Activated naive CD4-positive, alpha-beta T cell treated with anti-CD3 and anti-CD28 coated beads, Interleukin-2, amount 10 ng/mL, durations not matched to agents 7 days and 5 days (primary cell): Measurements from ENCODE around the gene STON2.
"Not testable (repeated sequence)": the region's sequence is repeated elsewhere in the genome, so short reads cannot be mapped to it uniquely, and the experiment has no call there.

Source experiments
- CTCF ChIA-PET: fragments of 350-600 bp; sonication (Branson Sonifier 250); formaldehyde crosslinking; loops from one replicate; lab custom pipeline; 2021; ENCODE audit warnings: antibody characterized with exemption; lab: Charles Lee
- DNase-seq: peaks from one replicate; pipeline ENCODE4 v3.0.0-alpha.2; 2020
- H3K27ac Mint-ChIP-seq: one replicate; pipeline ENCODE4 v1.8.0; 2021; ENCODE audit warnings: mild to moderate bottlenecking, moderate library complexity, mixed read lengths
- H3K27me3 Mint-ChIP-seq: one replicate; pipeline ENCODE4 v1.8.0; 2021; ENCODE audit warnings: mild to moderate bottlenecking, mixed read lengths
- H3K36me3 Mint-ChIP-seq: one replicate; pipeline ENCODE4 v1.8.0; 2021; ENCODE audit warnings: mixed read lengths
- H3K4me1 Mint-ChIP-seq: one replicate; pipeline ENCODE4 v1.8.0; 2021; ENCODE audit warnings: mixed read lengths
- H3K4me3 Mint-ChIP-seq: one replicate; pipeline ENCODE4 v1.8.0; 2021; ENCODE audit warnings: mild to moderate bottlenecking, moderate library complexity, mixed read lengths
- H3K9me3 Mint-ChIP-seq: one replicate; pipeline ENCODE4 v1.8.0; 2021; ENCODE audit warnings: mixed read lengths

STON2 gene

DNA sequence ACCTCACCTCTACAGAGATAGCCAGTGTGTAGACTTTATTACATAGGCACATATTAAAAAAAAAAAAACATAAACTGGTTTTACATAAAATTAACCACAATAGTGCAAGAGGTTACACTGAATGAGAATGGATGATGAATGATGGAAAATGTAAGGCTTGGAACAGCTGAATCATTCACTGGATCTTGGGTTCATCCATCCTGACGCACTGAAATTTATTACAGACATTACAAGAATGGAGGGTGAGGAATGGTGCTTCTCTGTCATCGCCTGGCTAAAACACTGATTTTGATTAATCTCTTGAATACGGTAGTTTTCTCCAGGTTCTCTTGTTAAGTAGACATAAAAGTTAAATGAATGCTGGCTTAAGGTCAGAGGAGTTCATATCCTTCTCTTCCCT, 139.4 kb downstream of the STON2 start:
- H3K27ac Mint-ChIP-seq, result no peak overlapping the region
- peaks cover 21% of the 10 kb centered on the region for H3K27me3 Mint-ChIP-seq
- no peaks in the 10 kb centered on the region for H3K9me3 Mint-ChIP-seq
- CTCF ChIA-PET, result interaction anchor here (2.3 kb wide), 1 partner anchor 193 kb away, joined by 6 read pairs; no protein-coding TSS in a partner anchor
- no peaks in the 10 kb centered on the region for H3K36me3 Mint-ChIP-seq
- no peaks in the 10 kb centered on the region for H3K4me1 Mint-ChIP-seq
- DNase-seq, result no peak
- H3K4me3 Mint-ChIP-seq, result no peak overlapping the region

DNA sequence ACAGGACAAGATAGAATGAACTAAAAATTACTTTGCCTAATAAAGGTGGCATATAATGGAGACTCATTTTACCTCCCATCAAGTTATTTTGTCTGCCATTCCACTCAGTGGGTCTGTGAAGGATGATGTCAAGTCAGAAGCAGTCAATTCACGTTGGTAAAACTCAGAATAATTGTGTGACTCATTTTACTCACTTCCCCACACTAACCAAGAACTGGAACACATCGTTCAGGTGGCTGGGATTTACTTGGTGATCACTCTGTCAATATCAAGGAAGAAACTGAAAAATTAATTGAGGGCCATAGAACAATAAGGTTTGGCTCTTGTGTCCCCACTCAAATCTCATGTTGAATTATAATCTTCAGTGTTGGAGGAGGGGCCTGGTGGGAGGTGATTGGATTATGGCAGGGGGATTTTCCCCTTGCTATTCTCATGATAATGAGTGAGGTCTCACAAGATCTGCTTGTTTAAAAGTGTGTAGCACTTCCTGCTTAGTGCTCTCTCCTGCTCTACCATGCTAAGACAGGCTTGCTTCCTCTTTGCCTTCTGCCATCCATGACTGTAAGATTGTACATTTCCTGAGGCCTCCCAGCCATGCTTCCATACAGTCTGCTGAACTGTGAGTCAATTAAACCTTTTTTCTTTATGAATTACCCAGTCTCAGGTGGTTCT, 143.7 kb downstream of the STON2 start:
- no peak overlapping the region for H3K27ac Mint-ChIP-seq
- H3K4me3 Mint-ChIP-seq, result no peak overlapping the region
- DNase-seq, result no peak
- no peaks in the 10 kb centered on the region for H3K4me1 Mint-ChIP-seq
- H3K27me3 Mint-ChIP-seq, result peaks cover 20% of the 10 kb centered on the region
- no peaks in the 10 kb centered on the region for H3K9me3 Mint-ChIP-seq
- CTCF ChIA-PET, result no interaction called here
- H3K36me3 Mint-ChIP-seq, result no peaks in the 10 kb centered on the region

DNA sequence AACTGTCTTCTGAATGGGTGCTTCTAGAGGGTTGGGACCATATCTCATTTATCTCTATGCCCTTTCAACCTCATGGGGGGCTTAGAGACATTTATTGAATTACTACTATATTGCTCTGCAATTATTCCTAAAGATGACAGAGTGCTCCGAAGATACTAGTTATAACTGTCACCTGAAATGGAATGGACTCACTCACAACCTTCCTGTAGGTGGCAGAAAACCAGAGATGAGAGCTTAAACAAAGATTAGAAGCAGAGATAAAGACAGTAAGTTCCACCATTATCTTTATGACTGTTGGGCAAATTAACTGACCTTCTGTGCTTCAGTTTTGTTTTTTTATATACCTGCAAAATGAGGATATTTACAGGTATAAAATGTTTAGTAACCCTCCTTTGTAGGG, 147.8 kb downstream of the STON2 start:
- CTCF ChIA-PET, result interaction anchor here (0.6 to 0.8 kb wide), 2 partner anchors 212 to 1812 kb away, joined by 3 read pairs; no protein-coding TSS in a partner anchor
- H3K4me3 Mint-ChIP-seq, result no peak overlapping the region
- no peak for DNase-seq
- peaks cover 10% of the 10 kb centered on the region for H3K27me3 Mint-ChIP-seq
- no peaks in the 10 kb centered on the region for H3K9me3 Mint-ChIP-seq
- H3K4me1 Mint-ChIP-seq, result no peaks in the 10 kb centered on the region
- no peaks in the 10 kb centered on the region for H3K36me3 Mint-ChIP-seq
- no peak overlapping the region for H3K27ac Mint-ChIP-seq

DNA sequence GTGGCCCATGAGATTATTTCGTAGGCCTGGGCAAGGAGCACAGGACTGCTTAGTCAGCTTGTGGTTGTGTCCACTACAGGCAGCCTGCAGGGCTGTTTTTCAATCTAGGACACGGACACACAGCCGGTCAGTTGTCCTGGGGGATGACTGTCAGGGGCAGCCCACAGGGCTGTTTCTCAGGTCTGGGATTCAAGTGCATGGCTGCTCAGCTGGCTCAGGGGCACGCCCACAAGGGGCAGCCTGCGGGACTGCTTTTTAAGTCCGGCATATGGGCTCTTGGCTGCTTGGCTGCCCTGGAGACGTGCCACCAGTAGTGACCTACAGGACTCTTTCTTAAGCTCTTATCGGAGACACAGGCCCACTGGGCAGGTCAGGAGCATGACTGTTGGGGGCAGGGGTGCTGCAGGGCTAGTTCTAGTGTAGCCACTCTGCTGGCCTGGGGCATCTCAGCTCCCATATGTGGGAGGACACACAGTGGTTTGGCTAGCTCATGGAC, 152.8 kb downstream of the STON2 start:
- Mint-ChIP-seq H3K9me3 (peaks cover 10% of the 10 kb centered on the region), H3K36me3 (no peaks in the 10 kb centered on the region), H3K27ac (no peak overlapping the region), H3K27me3 (no peaks in the 10 kb centered on the region), H3K4me3 (no peak overlapping the region), H3K4me1 (no peaks in the 10 kb centered on the region)
- CTCF ChIA-PET, result interaction anchor here (1.0 kb wide), 1 partner anchor 20 kb away, joined by 4 read pairs; no protein-coding TSS in a partner anchor
- no peak for DNase-seq

DNA sequence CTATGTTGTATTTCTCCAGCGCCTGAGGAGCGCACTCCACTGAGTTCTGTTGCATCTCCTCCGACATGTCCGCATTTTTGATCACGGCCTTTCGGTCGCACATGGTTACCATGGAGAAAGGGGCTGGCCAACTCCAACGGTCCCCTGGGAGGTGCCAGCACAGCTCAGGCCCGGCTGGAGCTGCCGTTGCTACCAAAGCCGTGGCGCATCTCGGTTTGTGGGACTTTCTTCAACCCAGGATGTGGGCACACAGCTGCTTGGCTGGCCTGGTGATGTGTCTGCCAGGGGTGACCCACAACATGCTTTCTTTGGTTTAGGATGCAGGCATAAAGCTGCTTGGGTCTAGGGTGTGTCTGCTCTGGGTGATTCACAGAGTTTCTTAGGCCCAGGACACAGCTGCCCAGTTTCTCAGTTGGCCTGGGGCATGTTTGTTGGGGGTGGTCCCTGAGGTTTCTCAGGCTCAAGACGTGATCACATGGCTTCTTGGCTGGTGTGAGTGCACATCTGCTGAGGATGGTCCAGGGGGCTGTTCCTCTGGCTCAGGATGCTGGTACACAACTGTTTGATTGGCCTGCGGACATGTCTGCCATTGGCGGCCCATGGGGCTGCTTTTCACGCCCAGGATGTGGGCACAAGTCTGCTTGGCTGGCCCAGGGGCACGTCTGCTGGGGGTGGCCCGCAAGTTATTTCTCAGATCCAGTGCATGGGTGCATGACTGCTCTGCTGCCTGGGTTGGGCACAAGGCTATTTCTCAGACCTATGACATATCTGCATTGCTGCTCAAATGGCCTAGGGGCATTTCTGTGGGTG, 153.5 kb downstream of the STON2 start:
- Mint-ChIP-seq H3K36me3 (no peaks in the 10 kb centered on the region), H3K27me3 (no peaks in the 10 kb centered on the region), H3K4me1 (no peaks in the 10 kb centered on the region), H3K4me3 (no peak overlapping the region), H3K9me3 (peaks cover 10% of the 10 kb centered on the region), H3K27ac (no peak overlapping the region)
- no peak for DNase-seq
- CTCF ChIA-PET, result interaction anchor here (1.0 kb wide), 1 partner anchor 21 kb away, joined by 4 read pairs; no protein-coding TSS in a partner anchor

DNA sequence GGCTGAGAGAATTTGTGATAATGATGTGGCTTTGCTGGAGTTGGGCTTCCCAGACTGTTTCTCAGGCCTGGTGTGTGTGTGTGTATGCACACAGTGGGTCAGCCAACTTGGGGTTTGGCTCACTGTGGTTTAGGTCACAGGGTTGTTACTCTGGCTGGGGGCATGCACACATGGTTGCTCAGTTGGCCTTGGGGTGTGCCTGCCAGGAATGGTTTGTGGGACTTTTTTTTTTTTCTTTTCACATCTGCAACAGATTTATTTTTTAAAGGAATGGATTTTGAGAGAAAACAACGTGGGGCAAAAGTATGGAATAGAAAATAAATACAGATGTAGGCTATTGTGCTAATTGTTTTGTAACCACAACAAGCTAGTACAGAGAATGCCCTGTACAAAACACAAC, 154.4 kb downstream of the STON2 start:
- Mint-ChIP-seq H3K9me3 (peaks cover 10% of the 10 kb centered on the region), H3K4me1 (no peaks in the 10 kb centered on the region), H3K27ac (no peak overlapping the region), H3K4me3 (no peak overlapping the region), H3K27me3 (peaks cover 4% of the 10 kb centered on the region), H3K36me3 (no peaks in the 10 kb centered on the region)
- no peak for DNase-seq
- CTCF ChIA-PET, result no interaction called here

DNA sequence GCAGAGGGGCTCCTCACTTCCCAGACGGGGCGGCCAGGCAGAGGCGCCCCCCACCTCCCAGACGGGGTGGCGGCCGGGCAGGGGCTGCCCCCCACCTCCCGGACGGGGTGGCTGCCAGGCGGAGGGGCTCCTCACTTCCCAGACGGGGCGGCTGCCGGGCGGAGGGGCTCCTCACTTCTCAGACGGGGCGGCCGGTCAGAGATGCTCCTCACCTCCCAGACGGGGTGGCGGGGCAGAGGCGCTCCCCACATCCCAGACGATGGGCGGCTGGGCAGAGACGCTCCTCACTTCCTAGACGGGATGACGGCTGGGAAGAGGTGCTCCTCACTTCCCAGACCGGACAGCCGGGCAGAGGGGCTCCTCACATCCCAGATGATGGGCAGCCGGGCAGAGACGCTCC, 155.7 kb downstream of the STON2 start:
- H3K27ac Mint-ChIP-seq, DNase-seq, CTCF ChIA-PET, H3K4me1 Mint-ChIP-seq, H3K36me3 Mint-ChIP-seq, H3K9me3 Mint-ChIP-seq, H3K4me3 Mint-ChIP-seq: not testable (repeated sequence)
- peaks cover 11% of the 10 kb centered on the region for H3K27me3 Mint-ChIP-seq

DNA sequence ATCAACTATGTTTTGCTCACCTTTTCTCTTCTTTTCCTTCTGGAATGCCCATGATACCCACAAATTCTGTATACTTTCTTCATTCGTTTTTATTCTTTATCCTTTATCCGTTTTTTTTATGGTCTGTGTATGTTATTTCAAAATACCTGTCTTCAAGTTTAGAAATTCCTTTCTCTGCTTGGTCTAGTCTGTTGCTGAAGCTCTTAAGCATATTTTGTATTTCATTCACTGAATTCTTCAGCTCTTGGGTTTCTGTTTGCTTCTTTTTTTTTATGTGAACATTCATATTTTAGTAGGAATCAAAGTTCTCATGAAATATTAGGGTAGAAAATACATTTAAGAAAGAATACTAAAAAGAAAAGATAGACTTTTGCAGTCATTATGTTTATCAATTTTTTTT, 156.6 kb downstream of the STON2 start:
- H3K9me3 Mint-ChIP-seq, result peaks cover 10% of the 10 kb centered on the region
- H3K4me1 Mint-ChIP-seq, result no peaks in the 10 kb centered on the region
- H3K36me3 Mint-ChIP-seq, result no peaks in the 10 kb centered on the region
- H3K27ac Mint-ChIP-seq, result no peak overlapping the region
- no peak overlapping the region for H3K4me3 Mint-ChIP-seq
- peaks cover 13% of the 10 kb centered on the region for H3K27me3 Mint-ChIP-seq
- CTCF ChIA-PET, result no interaction called here
- DNase-seq, result no peak

DNA sequence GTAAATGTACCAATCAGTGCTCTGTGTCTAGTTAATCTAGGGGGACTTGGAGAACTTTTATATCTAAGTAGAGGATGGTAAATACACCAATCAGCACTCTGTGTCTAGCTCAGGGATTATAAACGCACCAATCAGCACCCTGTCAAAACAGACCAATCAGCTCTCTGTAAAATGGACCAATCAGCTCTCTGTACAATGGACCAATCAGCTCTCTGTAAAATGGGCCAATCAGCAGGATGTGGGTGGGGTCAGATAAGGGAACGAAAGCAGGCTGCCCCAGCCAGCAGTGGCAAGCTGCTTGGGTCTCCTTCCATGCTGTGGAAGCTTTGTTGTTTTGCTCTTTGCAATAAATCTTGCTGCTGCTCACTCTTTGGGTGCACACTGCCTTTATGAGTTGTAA, 163.3 kb downstream of the STON2 start:
- H3K27ac Mint-ChIP-seq, DNase-seq, H3K36me3 Mint-ChIP-seq, H3K4me3 Mint-ChIP-seq, H3K4me1 Mint-ChIP-seq, H3K9me3 Mint-ChIP-seq, CTCF ChIA-PET: not testable (repeated sequence)
- H3K27me3 Mint-ChIP-seq, result peaks cover 20% of the 10 kb centered on the region

DNA sequence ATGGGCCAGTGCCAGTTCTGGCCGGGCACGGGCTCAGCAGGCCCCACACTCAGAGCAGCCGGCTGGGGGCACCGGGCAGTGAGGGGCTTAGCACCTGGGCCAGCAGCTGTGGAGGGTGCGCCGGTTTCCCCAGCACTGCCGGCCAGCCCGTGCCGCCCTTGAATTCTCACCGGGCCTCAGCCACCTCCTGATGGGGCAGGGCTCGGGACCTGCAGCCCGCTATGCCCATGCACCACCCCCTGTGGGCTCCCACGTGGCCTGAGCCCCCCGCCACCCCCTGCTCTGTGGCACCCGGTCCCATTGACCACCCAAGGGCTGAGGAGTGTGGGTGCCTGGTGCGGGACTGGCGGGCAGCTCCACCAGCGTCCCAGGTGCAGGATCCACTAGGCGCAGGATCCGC, 164.0 kb downstream of the STON2 start:
- no peaks in the 10 kb centered on the region for H3K36me3 Mint-ChIP-seq
- H3K9me3 Mint-ChIP-seq, result no peaks in the 10 kb centered on the region
- CTCF ChIA-PET, result no interaction called here
- no peak overlapping the region for H3K27ac Mint-ChIP-seq
- H3K27me3 Mint-ChIP-seq, result peaks cover 19% of the 10 kb centered on the region
- no peak overlapping the region for H3K4me3 Mint-ChIP-seq
- no peaks in the 10 kb centered on the region for H3K4me1 Mint-ChIP-seq
- no peak for DNase-seq

DNA sequence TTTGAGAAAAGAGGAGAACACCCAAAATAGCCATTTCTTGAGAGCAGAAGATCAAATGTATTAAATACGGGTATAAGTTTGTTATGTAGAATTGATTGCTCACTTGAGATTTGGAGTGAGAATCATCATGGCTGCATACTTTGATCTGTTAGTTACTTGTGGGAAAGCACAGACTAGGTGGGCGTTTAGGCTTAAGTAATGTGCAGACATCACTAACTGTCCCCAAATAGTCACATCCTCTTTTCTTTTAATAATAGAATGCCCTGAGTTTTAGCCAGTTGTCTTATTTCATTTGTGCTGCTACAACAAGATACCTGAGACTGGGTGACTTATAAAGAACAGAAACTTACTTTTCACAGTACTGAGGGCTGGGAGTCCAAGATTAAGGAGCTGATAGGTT, 165.0 kb downstream of the STON2 start:
- Mint-ChIP-seq H3K4me1 (no peaks in the 10 kb centered on the region), H3K9me3 (no peaks in the 10 kb centered on the region), H3K27ac (no peak overlapping the region), H3K27me3 (peaks cover 18% of the 10 kb centered on the region), H3K4me3 (no peak overlapping the region), H3K36me3 (no peaks in the 10 kb centered on the region)
- CTCF ChIA-PET, result no interaction called here
- no peak for DNase-seq

DNA sequence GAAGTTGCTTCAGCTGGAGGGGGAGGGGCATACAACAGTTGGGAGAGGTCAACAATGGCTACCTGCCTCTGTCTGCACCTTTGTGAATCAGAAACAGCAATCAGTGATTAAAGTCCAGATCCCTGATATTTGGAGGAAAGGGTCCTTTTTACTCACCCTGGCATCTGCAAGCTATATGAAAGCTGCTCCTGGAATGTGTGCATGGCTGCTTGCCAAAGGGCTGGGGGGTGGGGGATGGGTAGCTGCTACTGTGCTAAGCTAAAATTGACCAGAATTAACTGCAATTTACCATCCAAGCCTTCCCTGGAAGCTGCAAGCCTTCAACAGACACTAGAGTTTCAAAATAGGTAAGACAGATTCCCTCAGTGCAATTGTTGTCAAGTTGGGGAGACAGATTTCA, 165.8 kb downstream of the STON2 start:
- H3K27ac Mint-ChIP-seq, result no peak overlapping the region
- CTCF ChIA-PET, result no interaction called here

DNA sequence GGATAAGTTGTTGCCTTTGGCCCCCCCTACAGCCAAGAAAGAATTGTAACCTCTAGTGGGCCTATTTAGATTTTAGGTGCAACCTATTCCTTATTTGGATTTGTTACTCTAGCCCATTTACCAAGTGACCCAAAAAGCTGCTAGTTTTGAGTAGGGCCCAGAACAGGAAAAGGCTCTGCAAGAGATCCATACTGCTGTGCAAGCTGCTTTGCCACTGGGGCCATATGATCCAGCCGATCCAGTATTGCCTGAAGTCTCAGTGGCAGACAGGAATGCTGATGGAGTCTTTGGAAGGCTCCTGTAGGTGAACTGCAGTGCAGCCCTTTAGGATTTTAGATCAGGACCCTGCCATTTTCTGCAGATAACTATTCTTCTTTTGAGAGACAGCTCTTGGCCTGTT, 166.5 kb downstream of the STON2 start:
- Mint-ChIP-seq H3K4me1 (no peaks in the 10 kb centered on the region), H3K9me3 (no peaks in the 10 kb centered on the region), H3K36me3 (no peaks in the 10 kb centered on the region), H3K27me3 (peaks cover 13% of the 10 kb centered on the region), H3K27ac (no peak overlapping the region), H3K4me3 (no peak overlapping the region)
- no peak for DNase-seq
- CTCF ChIA-PET, result no interaction called here

More for the DNA sequence above, 165.8 kb downstream of the STON2 start:
- Mint-ChIP-seq H3K9me3 (no peaks in the 10 kb centered on the region), H3K4me3 (no peak overlapping the region), H3K4me1 (no peaks in the 10 kb centered on the region), H3K27me3 (peaks cover 13% of the 10 kb centered on the region), H3K36me3 (no peaks in the 10 kb centered on the region)
- no peak for DNase-seq

DNA sequence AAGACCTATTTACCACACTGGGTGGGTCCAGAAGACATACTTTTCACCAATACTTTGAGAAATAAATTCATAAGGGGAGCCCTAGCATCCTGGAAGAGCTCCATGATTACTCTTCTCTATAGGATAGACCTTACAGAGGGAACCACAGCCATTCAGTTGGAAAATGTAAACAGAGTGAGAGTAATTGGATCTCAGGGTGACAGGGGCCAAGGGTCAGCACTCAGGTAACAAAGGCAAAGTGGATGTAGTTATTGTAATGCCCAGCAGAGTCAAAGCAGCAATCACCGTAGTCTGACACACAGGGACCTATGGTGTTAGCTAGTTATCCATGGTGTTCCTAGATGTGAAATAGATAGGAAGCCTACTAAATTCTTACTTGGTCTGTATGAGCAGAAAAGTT, 168.6 kb downstream of the STON2 start:
- no peaks in the 10 kb centered on the region for H3K36me3 Mint-ChIP-seq
- no peak for DNase-seq

More for the DNA sequence above, 168.6 kb downstream of the STON2 start:
- H3K4me3 Mint-ChIP-seq, result no peak overlapping the region
- peaks cover 6% of the 10 kb centered on the region for H3K27me3 Mint-ChIP-seq
- H3K4me1 Mint-ChIP-seq, result no peaks in the 10 kb centered on the region
- CTCF ChIA-PET, result interaction anchor here (0.6 kb wide), 1 partner anchor 18 kb away, joined by 3 read pairs; no protein-coding TSS in a partner anchor
- H3K27ac Mint-ChIP-seq, result peak overlapping the region; percentile 20
- H3K9me3 Mint-ChIP-seq, result no peaks in the 10 kb centered on the region
